HEK293 (cell line): Measurements from ENCODE around the gene NR1I2.

Experiments
- CTCF ChIA-PET: fragments of 350-600 bp; formaldehyde crosslinking; extraction: SDS; loops from one replicate; lab custom pipeline; 2021; ENCODE audit warnings: antibody characterized with exemption; lab: Yijun Ruan, JAX
- POLR2A ChIA-PET: fragments of 300-600 bp; formaldehyde crosslinking; extraction: SDS; loops from one replicate; lab custom pipeline; 2020; ENCODE audit warnings: antibody characterized with exemption, inconsistent platforms; lab: Yijun Ruan, JAX
- H3K27ac ChIP-seq: fragments of 200-500 bp; sonication (Bioruptor generic); 2 replicates; pipeline ENCODE4 v1.5.1; 2014; ENCODE audit warnings: low read depth, low read length, control low read depth, inconsistent platforms; ENCODE audit errors: extremely low read depth
- H3K36me3 ChIP-seq, 2 experiments: fragments of 200-500 bp in 1 of 2; sonication (Bioruptor generic) in 1 of 2; 1 replicate in 1 of 2; 2 replicates in 1 of 2; pipeline ENCODE4 v1.5.1; 2014 to 2017; ENCODE audit warnings: inconsistent platforms in 2 of 2, low read length in 2 of 2; ENCODE audit not compliant: control insufficient read depth in 2 of 2, insufficient read depth in 1 of 2
- H3K4me1 ChIP-seq: fragments of 200-500 bp; sonication (Bioruptor generic); 2 replicates; pipeline ENCODE4 v1.5.1; 2014; ENCODE audit warnings: mild to moderate bottlenecking, low read length, inconsistent platforms; ENCODE audit not compliant: control insufficient read depth, insufficient read depth
- H3K4me3 ChIP-seq: 2 replicates; pipeline ENCODE4 v1.5.1; 2011; ENCODE audit warnings: low read depth, mild to moderate bottlenecking, control low read depth, low read length, moderate library complexity
- H3K9me3 ChIP-seq: fragments of 200-500 bp; sonication (Bioruptor generic); 2 replicates; pipeline ENCODE4 v1.5.1; 2014; ENCODE audit warnings: low read depth, low read length, inconsistent platforms; ENCODE audit not compliant: control insufficient read depth, insufficient read depth
- BCL11B ChIP-seq: fragments of 450-650 bp; formaldehyde crosslinking; IDR thresholded peaks from 2 replicates; pipeline ENCODE4 v1.5.1; 2016; ENCODE audit warnings: low read depth, missing biosample characterization, missing genetic modification characterization
- BCL6B ChIP-seq: fragments of 450-650 bp; formaldehyde crosslinking; IDR thresholded peaks from 2 replicates; pipeline ENCODE4 v1.5.1; 2017; ENCODE audit warnings: missing biosample characterization, missing genetic modification characterization
- IKZF3 ChIP-seq: fragments of 450-650 bp; IDR thresholded peaks from 2 replicates; pipeline ENCODE4 v1.5.0; 2018; ENCODE audit warnings: missing biosample characterization, mild to moderate bottlenecking, missing genetic modification characterization, moderate library complexity
- KLF16 ChIP-seq: fragments of 450-650 bp; formaldehyde crosslinking; IDR thresholded peaks from 2 replicates; pipeline ENCODE4 v1.5.1; 2017; ENCODE audit warnings: missing biosample characterization, missing genetic modification characterization
- PRDM2 ChIP-seq: fragments of 450-650 bp; formaldehyde crosslinking; IDR thresholded peaks from 2 replicates; pipeline ENCODE4 v1.5.1; 2016; ENCODE audit warnings: missing biosample characterization, missing genetic modification characterization, borderline replicate concordance
- ZBTB17 ChIP-seq: fragments of 450-650 bp; formaldehyde crosslinking; IDR thresholded peaks from 2 replicates; pipeline ENCODE4 v1.5.1; 2016; ENCODE audit warnings: missing biosample characterization, missing genetic modification characterization
- ZBTB6 ChIP-seq: fragments of 450-650 bp; formaldehyde crosslinking; IDR thresholded peaks from 2 replicates; pipeline ENCODE4 v1.5.1; 2017; ENCODE audit warnings: missing biosample characterization, missing genetic modification characterization
- ZEB2 ChIP-seq: fragments of 450-650 bp; formaldehyde crosslinking; IDR thresholded peaks from 2 replicates; pipeline ENCODE4 v1.5.1; 2016; ENCODE audit warnings: missing biosample characterization, missing genetic modification characterization
- ZNF133 ChIP-seq: fragments of 450-650 bp; formaldehyde crosslinking; IDR thresholded peaks from 2 replicates; pipeline ENCODE4 v1.5.1; 2016; ENCODE audit warnings: missing biosample characterization, missing genetic modification characterization
- ZNF138 ChIP-seq: fragments of 450-650 bp; formaldehyde crosslinking; IDR thresholded peaks from 2 replicates; pipeline ENCODE4 v1.5.1; 2016; ENCODE audit warnings: missing biosample characterization, missing genetic modification characterization, borderline replicate concordance
- ZNF140 ChIP-seq: fragments of 450-650 bp; formaldehyde crosslinking; IDR thresholded peaks from 2 replicates; pipeline ENCODE4 v1.5.1; 2016; ENCODE audit warnings: missing biosample characterization, missing genetic modification characterization
- ZNF184 ChIP-seq: fragments of 450-650 bp; IDR thresholded peaks from 2 replicates; pipeline ENCODE4 v1.5.1; 2018; ENCODE audit warnings: missing biosample characterization, mild to moderate bottlenecking, missing genetic modification characterization
- ZNF2 ChIP-seq: fragments of 450-650 bp; formaldehyde crosslinking; IDR thresholded peaks from 2 replicates; pipeline ENCODE4 v1.5.1; 2016; ENCODE audit warnings: missing biosample characterization, missing genetic modification characterization
- ZNF214 ChIP-seq: fragments of 450-650 bp; formaldehyde crosslinking; IDR thresholded peaks from 2 replicates; pipeline ENCODE4 v1.5.1; 2017; ENCODE audit warnings: missing biosample characterization, mild to moderate bottlenecking, missing genetic modification characterization, borderline replicate concordance
- ZNF221 ChIP-seq: fragments of 450-650 bp; formaldehyde crosslinking; IDR thresholded peaks from 2 replicates; pipeline ENCODE4 v1.5.1; 2017; ENCODE audit warnings: missing biosample characterization, missing genetic modification characterization, borderline replicate concordance
- ZNF23 ChIP-seq: fragments of 450-650 bp; formaldehyde crosslinking; IDR thresholded peaks from 2 replicates; pipeline ENCODE4 v1.5.1; 2016; ENCODE audit warnings: missing biosample characterization, missing genetic modification characterization, borderline replicate concordance
- ZNF248 ChIP-seq: fragments of 450-650 bp; formaldehyde crosslinking; IDR thresholded peaks from 2 replicates; pipeline ENCODE4 v1.5.1; 2017; ENCODE audit warnings: missing biosample characterization, missing genetic modification characterization
- ZNF266 ChIP-seq: fragments of 450-650 bp; formaldehyde crosslinking; IDR thresholded peaks from 2 replicates; pipeline ENCODE4 v1.5.1; 2016; ENCODE audit warnings: missing biosample characterization, missing genetic modification characterization, low read depth
- ZNF302 ChIP-seq: fragments of 450-650 bp; formaldehyde crosslinking; IDR thresholded peaks from 2 replicates; pipeline ENCODE4 v1.5.1; 2016; ENCODE audit warnings: missing biosample characterization, missing genetic modification characterization, low read depth
- ZNF530 ChIP-seq: fragments of 450-650 bp; formaldehyde crosslinking; IDR thresholded peaks from 2 replicates; pipeline ENCODE4 v1.5.1; 2016; ENCODE audit warnings: low read depth, missing biosample characterization, missing genetic modification characterization
- ZNF560 ChIP-seq: fragments of 450-650 bp; formaldehyde crosslinking; IDR thresholded peaks from 2 replicates; pipeline ENCODE4 v1.5.1; 2017; ENCODE audit warnings: missing biosample characterization, missing genetic modification characterization, borderline replicate concordance
- ZNF645 ChIP-seq: fragments of 450-650 bp; formaldehyde crosslinking; IDR thresholded peaks from 2 replicates; pipeline ENCODE4; 2016; ENCODE audit warnings: missing biosample characterization, missing genetic modification characterization
- ZNF791 ChIP-seq: fragments of 450-650 bp; formaldehyde crosslinking; IDR thresholded peaks from 2 replicates; pipeline ENCODE4 v1.5.1; 2016; ENCODE audit warnings: missing biosample characterization, missing genetic modification characterization
- ZNF837 ChIP-seq: fragments of 450-650 bp; formaldehyde crosslinking; IDR thresholded peaks from 2 replicates; pipeline ENCODE4 v1.5.1; 2016; ENCODE audit warnings: missing biosample characterization, missing genetic modification characterization
- TF ChIP-seq, protein P1 (sequence below): fragments of 450-650 bp; IDR thresholded peaks from 2 replicates; pipeline ENCODE4 v1.5.1; 2018; ENCODE audit warnings: missing biosample characterization, missing genetic modification characterization
- TF ChIP-seq, protein P2 (sequence below): fragments of 450-650 bp; IDR thresholded peaks from 2 replicates; pipeline ENCODE4 v1.5.1; 2018; ENCODE audit warnings: missing biosample characterization, mild to moderate bottlenecking, missing genetic modification characterization

Gene NR1I2

GRCh38 chr3:119796368-119796767 lies 14.5 kb downstream of the NR1I2 start (continued):
- TF ChIP-seq, protein P1, sequence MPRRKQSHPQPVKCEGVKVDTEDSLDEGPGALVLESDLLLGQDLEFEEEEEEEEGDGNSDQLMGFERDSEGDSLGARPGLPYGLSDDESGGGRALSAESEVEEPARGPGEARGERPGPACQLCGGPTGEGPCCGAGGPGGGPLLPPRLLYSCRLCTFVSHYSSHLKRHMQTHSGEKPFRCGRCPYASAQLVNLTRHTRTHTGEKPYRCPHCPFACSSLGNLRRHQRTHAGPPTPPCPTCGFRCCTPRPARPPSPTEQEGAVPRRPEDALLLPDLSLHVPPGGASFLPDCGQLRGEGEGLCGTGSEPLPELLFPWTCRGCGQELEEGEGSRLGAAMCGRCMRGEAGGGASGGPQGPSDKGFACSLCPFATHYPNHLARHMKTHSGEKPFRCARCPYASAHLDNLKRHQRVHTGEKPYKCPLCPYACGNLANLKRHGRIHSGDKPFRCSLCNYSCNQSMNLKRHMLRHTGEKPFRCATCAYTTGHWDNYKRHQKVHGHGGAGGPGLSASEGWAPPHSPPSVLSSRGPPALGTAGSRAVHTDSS (tag by site-specific recombination) = no peak
- no peak for TF ChIP-seq IKZF3 (tag by site-specific recombination)
- no peak for TF ChIP-seq ZNF837
- no peak for TF ChIP-seq ZNF221 (tag by site-specific recombination)
- TF ChIP-seq ZBTB17 = no peak
- no peak for TF ChIP-seq ZNF138 (tag by site-specific recombination)
- TF ChIP-seq ZNF2 = no peak

GRCh38 chr3:119796785-119797184 lies 14.9 kb downstream of the NR1I2 start:
- CTCF ChIA-PET = no interaction called here
- Histone ChIP-seq H3K9me3 (no peaks in the 10 kb centered on the region), H3K27ac (no peak overlapping the region), H3K36me3 (no peaks in the 10 kb centered on the region), H3K4me3 (no peak overlapping the region), H3K4me1 (no peaks in the 10 kb centered on the region)
- POLR2A ChIA-PET = no interaction called here
- TF ChIP-seq, protein P2, sequence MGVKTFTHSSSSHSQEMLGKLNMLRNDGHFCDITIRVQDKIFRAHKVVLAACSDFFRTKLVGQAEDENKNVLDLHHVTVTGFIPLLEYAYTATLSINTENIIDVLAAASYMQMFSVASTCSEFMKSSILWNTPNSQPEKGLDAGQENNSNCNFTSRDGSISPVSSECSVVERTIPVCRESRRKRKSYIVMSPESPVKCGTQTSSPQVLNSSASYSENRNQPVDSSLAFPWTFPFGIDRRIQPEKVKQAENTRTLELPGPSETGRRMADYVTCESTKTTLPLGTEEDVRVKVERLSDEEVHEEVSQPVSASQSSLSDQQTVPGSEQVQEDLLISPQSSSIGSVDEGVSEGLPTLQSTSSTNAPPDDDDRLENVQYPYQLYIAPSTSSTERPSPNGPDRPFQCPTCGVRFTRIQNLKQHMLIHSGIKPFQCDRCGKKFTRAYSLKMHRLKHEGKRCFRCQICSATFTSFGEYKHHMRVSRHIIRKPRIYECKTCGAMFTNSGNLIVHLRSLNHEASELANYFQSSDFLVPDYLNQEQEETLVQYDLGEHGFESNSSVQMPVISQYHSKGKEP (tag by site-specific recombination) = no peak
- no peak for TF ChIP-seq ZNF791 (tag by site-specific recombination)
- no peak for TF ChIP-seq PRDM2 (tag by site-specific recombination)
- TF ChIP-seq ZNF140 = no peak
- TF ChIP-seq ZNF645 = no peak
- no peak for TF ChIP-seq ZNF248 (tag by site-specific recombination)
- TF ChIP-seq BCL6B (tag by site-specific recombination) = no peak
- no peak for TF ChIP-seq KLF16 (tag by site-specific recombination)
- TF ChIP-seq ZNF266 (tag by site-specific recombination) = no peak
- no peak for TF ChIP-seq BCL11B (tag by site-specific recombination)
- TF ChIP-seq ZNF302 (tag by site-specific recombination) = no peak
- no peak for TF ChIP-seq ZNF184
- TF ChIP-seq ZNF133 (tag by site-specific recombination) = no peak
- TF ChIP-seq ZNF23 (tag by site-specific recombination) = no peak
- TF ChIP-seq ZNF214 (tag by site-specific recombination) = no peak
- TF ChIP-seq ZNF560 (tag by site-specific recombination) = no peak
- no peak for TF ChIP-seq ZEB2
- no peak for TF ChIP-seq ZNF530 (tag by site-specific recombination)
- TF ChIP-seq ZBTB6 (tag by site-specific recombination) = no peak
